ENCODE data around the gene NDOR1. TPM values are rescaled to one million over a fixed set of nuclear protein-coding genes. Genes with fewer than 3 reads are reported as not detected.

Gene NDOR1
- total and polyA plus RNA-seq, 2 of the 8 experiments (the other 6 are each of a cell fraction or from before 2014, with no cell fraction given), result 25.7 to 32.3 TPM

DNA sequence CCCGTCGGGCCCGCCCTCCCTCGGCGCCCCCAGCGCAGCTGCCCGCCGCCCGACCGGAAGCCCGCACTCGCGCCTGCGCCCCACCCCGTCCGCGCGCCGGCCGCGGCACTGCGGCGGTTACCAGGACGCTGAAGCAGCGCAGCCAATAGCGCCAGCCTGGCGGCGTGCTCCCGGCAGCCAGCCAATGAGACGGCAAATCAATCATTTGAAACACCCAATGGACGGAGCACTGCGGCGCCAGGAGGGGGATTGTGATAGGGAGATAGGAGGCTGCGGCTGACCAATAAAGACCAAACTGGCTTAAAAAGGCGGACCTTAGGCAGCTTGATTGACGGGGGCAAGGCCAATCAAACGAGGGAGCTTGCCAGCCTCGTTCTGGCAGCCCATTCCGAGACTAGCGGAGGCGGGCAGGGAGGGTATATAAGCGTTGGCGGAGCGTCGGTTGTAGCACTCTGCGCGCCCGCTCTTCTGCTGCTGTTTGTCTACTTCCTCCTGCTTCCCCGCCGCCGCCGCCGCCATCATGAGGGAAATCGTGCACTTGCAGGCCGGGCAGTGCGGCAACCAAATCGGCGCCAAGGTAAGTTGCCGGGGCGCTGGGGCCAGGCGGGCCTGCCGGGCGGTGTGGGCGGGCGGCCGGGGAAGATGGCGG, 35.5 kb downstream of the NDOR1 start, which contains the start of gene TUBB4B (continued):
- TF ChIP-seq, protein P1, sequence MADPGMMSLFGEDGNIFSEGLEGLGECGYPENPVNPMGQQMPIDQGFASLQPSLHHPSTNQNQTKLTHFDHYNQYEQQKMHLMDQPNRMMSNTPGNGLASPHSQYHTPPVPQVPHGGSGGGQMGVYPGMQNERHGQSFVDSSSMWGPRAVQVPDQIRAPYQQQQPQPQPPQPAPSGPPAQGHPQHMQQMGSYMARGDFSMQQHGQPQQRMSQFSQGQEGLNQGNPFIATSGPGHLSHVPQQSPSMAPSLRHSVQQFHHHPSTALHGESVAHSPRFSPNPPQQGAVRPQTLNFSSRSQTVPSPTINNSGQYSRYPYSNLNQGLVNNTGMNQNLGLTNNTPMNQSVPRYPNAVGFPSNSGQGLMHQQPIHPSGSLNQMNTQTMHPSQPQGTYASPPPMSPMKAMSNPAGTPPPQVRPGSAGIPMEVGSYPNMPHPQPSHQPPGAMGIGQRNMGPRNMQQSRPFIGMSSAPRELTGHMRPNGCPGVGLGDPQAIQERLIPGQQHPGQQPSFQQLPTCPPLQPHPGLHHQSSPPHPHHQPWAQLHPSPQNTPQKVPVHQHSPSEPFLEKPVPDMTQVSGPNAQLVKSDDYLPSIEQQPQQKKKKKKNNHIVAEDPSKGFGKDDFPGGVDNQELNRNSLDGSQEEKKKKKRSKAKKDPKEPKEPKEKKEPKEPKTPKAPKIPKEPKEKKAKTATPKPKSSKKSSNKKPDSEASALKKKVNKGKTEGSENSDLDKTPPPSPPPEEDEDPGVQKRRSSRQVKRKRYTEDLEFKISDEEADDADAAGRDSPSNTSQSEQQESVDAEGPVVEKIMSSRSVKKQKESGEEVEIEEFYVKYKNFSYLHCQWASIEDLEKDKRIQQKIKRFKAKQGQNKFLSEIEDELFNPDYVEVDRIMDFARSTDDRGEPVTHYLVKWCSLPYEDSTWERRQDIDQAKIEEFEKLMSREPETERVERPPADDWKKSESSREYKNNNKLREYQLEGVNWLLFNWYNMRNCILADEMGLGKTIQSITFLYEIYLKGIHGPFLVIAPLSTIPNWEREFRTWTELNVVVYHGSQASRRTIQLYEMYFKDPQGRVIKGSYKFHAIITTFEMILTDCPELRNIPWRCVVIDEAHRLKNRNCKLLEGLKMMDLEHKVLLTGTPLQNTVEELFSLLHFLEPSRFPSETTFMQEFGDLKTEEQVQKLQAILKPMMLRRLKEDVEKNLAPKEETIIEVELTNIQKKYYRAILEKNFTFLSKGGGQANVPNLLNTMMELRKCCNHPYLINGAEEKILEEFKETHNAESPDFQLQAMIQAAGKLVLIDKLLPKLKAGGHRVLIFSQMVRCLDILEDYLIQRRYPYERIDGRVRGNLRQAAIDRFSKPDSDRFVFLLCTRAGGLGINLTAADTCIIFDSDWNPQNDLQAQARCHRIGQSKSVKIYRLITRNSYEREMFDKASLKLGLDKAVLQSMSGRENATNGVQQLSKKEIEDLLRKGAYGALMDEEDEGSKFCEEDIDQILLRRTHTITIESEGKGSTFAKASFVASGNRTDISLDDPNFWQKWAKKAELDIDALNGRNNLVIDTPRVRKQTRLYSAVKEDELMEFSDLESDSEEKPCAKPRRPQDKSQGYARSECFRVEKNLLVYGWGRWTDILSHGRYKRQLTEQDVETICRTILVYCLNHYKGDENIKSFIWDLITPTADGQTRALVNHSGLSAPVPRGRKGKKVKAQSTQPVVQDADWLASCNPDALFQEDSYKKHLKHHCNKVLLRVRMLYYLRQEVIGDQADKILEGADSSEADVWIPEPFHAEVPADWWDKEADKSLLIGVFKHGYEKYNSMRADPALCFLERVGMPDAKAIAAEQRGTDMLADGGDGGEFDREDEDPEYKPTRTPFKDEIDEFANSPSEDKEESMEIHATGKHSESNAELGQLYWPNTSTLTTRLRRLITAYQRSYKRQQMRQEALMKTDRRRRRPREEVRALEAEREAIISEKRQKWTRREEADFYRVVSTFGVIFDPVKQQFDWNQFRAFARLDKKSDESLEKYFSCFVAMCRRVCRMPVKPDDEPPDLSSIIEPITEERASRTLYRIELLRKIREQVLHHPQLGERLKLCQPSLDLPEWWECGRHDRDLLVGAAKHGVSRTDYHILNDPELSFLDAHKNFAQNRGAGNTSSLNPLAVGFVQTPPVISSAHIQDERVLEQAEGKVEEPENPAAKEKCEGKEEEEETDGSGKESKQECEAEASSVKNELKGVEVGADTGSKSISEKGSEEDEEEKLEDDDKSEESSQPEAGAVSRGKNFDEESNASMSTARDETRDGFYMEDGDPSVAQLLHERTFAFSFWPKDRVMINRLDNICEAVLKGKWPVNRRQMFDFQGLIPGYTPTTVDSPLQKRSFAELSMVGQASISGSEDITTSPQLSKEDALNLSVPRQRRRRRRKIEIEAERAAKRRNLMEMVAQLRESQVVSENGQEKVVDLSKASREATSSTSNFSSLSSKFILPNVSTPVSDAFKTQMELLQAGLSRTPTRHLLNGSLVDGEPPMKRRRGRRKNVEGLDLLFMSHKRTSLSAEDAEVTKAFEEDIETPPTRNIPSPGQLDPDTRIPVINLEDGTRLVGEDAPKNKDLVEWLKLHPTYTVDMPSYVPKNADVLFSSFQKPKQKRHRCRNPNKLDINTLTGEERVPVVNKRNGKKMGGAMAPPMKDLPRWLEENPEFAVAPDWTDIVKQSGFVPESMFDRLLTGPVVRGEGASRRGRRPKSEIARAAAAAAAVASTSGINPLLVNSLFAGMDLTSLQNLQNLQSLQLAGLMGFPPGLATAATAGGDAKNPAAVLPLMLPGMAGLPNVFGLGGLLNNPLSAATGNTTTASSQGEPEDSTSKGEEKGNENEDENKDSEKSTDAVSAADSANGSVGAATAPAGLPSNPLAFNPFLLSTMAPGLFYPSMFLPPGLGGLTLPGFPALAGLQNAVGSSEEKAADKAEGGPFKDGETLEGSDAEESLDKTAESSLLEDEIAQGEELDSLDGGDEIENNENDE (IDR thresholded peaks at IDR 0.05; ENCODE audit: insufficient replicate concordance, low read length), result no peak
- TF ChIP-seq KDM4A (IDR thresholded peaks at IDR 0.05; ENCODE audit: low read depth, low read length, severe bottlenecking) (peak; percentile 16), PHF8 (conservative IDR thresholded peaks at IDR 0.05; ENCODE audit: low read depth, low read length) (peak; percentile 85), RNF2 (IDR thresholded peaks at IDR 0.05; ENCODE audit: borderline replicate concordance, low read depth, low read length, missing control alignments, poor library complexity, severe bottlenecking) (no peak), CTBP2 (IDR thresholded peaks at IDR 0.05; ENCODE audit: borderline replicate concordance, insufficient read depth, insufficient read length, low read length) (no peak), POLR2AphosphoS5 (IDR thresholded peaks at IDR 0.05; ENCODE audit: low read depth, low read length) (peak; percentile 100), SP2 (IDR thresholded peaks at IDR 0.05; ENCODE audit: low read length) (peak; percentile 93), SRF (IDR thresholded peaks at IDR 0.05; ENCODE audit: low read depth, low read length) (no peak), JUND (IDR thresholded peaks at IDR 0.05; ENCODE audit: low read length) (no peak), YY1 (IDR thresholded peaks at IDR 0.05; ENCODE audit: low read depth, low read length) (peak; percentile 87)

Measured in H1 (cell line).